NCI-H128 (cell line): ENCODE data around the gene TBCEL.
"Not testable (repeated sequence)": the region's sequence is repeated elsewhere in the genome, so short reads cannot be mapped to it uniquely, and the experiment has no call there.

Experiments used
- DNase-seq: peaks from one replicate; lab custom pipeline; 2025; ENCODE audit not compliant: unreplicated experiment; lab: John Stamatoyannopoulos, UW

The TBCEL gene

DNA sequence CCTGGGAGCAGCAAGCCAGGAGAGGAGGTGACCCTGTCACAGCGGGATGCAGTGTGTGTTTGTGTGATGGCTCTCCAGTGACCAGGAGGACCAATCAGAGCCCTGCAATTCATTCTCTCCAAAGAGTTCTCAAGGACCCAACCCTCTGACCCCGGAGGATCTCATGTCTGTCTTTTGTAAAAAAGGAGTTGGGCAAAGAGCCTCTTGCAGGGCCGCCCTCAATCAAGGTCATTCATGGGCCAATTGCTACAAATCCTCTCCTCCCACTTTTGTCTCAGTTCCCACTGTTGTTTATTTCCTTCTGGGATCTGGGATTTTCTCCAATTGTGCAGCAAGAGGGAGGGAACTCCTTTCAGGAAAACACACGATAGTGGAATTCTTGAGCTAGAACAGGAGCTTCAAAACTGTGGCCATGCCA is 81.2 kb downstream of the TBCEL start:
- DNase-seq, result no peak

- DNase-seq, result no peak
Measured at GRCh38 chr11:121105481-121106195, 81.7 kb downstream of the TBCEL start.

- DNase-seq, result no peak
Measured at GRCh38 chr11:121106812-121107211, 82.9 kb downstream of the TBCEL start.

GRCh38 chr11:121108413-121108812 is 84.5 kb downstream of the TBCEL start:
- no peak for DNase-seq

DNA sequence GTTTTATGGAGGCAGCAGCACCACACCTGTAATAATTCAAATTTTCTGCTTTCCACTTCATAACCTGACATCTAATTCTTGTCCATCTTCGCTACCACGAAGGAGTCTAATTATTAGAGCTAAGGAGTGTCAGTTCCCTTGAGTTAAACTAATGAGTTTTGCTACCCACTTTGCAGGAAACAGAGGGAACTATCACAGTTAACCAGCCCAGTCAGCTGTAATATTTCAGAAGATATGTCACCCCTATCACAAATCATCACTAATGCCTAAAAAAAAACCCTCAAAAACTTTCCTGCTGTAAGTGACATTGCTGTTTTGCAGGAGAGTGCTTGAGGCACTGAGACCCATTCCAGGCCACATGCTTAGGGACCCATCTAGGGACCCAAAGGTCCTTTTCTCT is 85.6 kb downstream of the TBCEL start:
- no peak for DNase-seq

DNA sequence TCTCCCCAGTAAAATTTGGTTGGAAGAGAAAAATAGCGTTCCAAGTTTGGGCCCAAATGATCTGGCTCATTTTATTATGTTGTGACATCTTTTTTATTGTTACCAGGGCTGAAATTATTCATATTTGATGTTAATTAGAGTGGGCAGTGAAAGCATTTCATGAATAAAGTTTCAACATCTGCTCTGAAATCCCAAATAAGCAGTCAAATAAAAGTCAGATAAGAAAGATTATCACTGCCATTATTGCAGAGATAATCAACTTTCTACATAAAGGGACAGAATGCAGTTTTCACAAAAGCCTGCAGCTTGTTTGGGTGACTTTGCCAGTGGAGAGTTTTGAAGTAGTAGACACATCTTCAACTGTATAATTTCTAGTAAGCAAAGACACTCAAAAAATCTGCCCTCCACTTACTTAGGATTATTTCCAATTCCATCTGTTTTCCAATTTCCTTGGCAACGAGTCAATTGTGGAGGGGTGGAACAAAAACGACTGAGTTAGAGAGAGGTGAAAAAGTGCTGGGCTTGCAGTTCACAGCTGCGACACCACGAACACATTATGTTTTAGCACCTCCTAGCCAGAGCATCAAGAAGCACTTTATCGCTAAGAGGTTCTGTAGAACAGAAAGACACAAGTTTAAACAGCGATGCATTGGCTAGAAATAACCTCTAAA is 86.1 kb downstream of the TBCEL start:
- no peak for DNase-seq

DNA sequence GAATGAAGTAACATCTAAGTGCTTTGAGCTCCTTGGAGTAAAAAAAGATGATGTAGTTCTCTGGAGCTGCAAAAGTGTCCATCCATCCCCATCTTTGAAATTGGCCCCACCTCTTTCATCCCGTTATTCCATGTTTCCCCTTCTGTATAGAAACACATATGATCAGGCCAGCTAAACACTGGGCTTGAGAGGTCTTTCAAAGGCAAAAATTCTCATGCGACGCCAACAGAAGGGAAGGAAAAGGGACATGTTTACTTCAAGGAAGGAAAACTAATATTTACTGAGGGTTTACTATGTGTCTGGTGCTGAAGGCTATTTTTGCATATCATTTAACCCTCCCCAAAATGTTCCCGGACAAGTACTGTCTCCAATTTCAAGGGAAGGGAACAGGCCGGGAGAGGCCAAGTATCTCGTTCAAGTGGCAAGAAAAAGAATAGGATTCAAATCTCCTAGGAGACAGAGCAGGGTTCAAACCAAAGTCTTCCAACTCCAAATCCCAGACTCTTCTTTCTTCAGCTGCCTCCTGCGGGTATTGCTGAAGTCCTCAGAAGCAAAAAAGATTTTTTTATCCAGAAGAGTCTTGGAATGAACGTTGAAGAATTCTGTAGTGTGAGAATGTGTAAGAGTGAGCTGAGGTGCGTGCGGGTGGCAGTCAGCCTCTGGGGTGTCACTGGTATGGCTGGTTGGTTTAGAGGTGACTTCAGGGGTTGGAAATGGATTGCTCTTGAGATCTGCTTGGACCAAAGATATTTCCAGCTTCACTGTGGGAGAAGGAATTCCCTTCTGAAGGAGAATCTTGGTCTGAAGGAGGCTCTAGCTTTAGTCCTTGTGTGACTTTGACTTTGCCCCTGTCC is 87.2 kb downstream of the TBCEL start:
- DNase-seq, result no peak

DNA sequence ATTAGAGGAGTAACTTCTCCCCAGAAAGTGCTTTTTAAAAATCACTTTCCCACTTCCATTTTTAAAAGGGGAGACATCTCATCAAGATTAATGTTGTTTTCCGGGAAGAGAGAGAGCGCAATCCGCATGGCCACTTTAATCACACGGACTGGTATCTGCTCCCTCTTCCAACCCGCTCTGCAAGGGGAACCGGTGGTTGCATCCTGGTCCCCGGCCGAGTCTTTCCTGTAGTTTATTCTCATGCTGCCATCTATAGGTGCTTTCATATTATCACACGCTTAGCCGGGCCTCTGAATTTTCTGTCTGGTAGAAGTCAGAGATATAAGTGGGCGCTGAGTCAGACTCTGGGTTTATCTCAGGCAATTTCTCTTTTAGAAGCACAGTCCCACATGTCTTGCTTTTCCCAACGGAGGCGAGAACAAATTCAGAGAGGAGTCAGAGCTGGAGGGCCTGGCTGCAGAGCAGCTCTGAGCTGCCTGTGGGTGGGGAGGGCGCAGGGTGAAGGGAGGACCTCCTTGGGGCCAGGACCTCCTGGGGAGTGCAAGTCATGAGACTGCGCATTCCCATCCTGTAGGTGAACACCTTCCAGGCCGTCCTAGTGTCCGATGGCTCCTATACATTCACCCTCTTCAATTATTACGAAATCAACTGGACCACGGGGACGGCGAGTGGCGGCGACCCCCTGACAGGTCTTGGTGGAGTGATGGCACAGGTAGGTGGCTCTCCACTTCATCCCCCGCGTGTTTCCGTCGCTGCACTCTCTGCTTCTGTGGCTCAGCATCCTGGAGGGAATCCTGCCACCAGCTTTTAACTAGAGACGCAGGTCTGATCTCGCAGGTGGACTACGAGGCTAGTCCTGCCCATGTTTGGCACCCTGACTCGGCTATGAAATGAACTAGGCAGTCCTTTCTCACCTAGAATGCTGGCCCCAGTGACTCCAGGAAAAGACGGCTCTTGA is 88.9 kb downstream of the TBCEL start:
- peak; percentile 22 for DNase-seq

GRCh38 chr11:121113611-121114010 is 89.7 kb downstream of the TBCEL start:
- DNase-seq, result no peak

GRCh38 chr11:121115024-121115423 is 91.1 kb downstream of the TBCEL start:
- not testable (repeated sequence) for DNase-seq

GRCh38 chr11:121117788-121118187 is 93.9 kb downstream of the TBCEL start:
- no peak for DNase-seq

DNA sequence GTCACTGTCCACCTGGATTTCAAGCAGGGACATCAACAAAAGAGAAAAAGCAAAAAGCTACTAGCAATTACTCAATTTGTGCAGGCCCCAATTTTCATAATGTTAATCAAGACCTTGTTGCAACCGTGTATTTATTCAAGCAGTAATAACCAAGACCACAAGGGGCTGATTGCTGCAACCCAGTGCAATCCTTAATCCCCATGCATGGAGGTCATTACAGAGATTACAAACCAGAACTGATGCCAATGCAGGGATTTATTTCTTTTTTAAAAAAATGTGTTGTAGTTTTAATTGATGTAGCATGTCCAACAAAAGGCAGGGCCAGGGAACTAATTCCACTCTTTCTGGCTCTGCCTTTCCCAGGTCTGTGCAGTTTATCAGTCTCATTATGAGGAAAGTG is 95.5 kb downstream of the TBCEL start:
- no peak for DNase-seq

DNA sequence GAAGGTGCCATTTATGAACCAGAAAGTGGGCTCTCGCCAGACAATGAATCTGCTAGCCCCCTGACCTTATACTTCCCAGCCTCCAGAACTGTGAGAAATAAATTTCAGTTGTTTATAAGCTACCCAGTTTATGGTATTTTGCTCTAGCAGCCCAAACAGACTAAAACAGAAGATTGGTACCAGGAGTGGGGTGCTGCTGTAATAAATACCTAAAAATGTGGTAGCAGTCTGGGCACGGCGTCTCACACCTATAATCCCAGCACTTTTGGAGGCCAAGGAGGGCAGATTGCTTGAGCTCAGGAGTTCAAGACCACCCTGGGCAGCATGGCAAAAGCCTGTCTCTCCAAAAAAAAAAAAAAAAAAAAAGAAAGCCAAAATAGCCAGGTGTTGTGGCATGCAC is 98.4 kb downstream of the TBCEL start:
- DNase-seq, result no peak

GRCh38 chr11:121123496-121124069 is 99.7 kb downstream of the TBCEL start:
- no peak for DNase-seq

DNA sequence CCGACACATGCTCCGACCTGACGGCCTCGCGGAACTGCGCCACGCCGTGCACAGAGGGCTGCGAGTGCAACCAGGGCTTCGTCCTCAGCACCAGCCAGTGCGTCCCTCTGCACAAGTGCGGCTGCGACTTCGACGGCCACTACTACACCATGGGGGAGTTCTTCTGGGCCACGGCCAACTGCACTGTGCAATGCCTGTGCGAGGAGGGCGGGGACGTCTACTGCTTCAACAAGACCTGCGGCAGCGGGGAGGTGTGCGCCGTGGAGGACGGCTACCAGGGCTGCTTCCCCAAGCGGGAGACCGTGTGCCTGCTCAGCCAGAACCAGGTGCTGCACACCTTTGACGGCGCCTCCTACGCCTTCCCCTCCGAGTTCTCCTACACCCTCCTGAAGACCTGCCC is 103.9 kb downstream of the TBCEL start:
- no peak for DNase-seq

GRCh38 chr11:121129362-121130340 is 105.7 kb downstream of the TBCEL start:
- no peak for DNase-seq

GRCh38 chr11:121131656-121132055 is 107.8 kb downstream of the TBCEL start:
- DNase-seq, result no peak

DNA sequence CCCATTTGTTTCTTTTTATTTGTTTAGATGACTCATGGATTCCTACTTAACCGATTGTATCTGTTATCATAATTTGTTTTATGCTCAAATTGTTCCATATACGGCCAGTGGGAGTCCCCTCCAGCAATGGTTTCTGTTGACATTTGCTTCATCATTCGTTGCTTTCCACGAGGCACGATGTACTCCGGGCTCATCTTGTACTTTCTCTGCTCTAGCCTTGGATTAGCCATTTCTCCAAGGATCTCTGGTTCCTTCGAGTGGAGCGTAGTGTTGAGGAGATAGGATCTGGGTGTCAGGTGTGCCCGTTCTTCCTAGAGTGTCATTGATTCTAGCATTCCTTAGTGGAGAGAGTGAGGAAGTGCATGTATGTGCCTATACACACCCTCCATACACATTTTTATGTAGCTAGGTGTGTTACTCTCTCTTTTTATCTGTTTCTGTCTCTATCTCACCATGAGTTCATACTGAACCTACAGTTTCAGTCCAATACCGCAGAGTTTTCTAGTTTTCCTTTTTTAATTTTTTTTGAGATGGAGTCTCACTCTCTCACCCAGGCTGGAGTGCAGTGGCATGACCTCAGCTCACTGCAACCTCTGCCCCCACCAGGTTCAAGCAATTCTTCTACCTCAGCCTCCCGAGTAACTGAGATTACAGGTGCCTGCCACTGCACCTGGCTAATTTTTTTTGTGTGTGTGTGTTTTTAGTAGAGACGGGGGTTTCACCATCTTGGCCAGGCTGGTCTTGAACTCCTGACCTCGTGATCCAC is 108.5 kb downstream of the TBCEL start:
- DNase-seq, result no peak
